ENCODE data around the gene DOHH.

DNA sequence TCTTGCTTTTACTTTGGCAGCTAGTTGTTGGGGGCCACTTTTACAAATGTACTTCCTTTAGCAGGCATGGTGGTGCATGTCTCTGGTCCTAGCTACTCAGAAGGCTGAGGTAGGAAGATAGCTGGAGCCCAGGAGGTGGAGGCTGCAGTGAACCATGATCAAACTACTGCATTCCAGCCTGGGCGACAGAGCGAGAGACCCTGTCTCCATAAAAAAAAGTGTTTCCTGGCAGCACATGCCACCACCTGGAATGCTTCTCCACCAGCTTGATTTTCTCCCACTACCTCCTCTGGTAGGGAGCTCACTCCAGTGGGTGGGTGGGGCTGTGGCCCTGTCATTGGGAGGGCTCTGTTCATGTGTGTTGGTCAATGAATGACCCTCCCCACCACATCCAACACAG lies 18.2 kb upstream of the DOHH start:
- TF ChIP-seq, protein P1, sequence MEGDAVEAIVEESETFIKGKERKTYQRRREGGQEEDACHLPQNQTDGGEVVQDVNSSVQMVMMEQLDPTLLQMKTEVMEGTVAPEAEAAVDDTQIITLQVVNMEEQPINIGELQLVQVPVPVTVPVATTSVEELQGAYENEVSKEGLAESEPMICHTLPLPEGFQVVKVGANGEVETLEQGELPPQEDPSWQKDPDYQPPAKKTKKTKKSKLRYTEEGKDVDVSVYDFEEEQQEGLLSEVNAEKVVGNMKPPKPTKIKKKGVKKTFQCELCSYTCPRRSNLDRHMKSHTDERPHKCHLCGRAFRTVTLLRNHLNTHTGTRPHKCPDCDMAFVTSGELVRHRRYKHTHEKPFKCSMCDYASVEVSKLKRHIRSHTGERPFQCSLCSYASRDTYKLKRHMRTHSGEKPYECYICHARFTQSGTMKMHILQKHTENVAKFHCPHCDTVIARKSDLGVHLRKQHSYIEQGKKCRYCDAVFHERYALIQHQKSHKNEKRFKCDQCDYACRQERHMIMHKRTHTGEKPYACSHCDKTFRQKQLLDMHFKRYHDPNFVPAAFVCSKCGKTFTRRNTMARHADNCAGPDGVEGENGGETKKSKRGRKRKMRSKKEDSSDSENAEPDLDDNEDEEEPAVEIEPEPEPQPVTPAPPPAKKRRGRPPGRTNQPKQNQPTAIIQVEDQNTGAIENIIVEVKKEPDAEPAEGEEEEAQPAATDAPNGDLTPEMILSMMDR (optimal IDR thresholded peaks at IDR 0.05 in 1 of 3, IDR thresholded peaks at IDR 0.05 in 1 of 3, conservative IDR thresholded peaks at IDR 0.05 in 1 of 3; ENCODE audit: extremely low read depth in 1 of 3, insufficient read depth in 2 of 3, low read length in 3 of 3): no peak
- no peak for TF ChIP-seq EZH2 (IDR thresholded peaks at IDR 0.05; ENCODE audit: low read length)

Data from keratinocyte (primary cell).